HG03280 (cell line): ENCODE measurements around the gene KRT2.

Experiments
- ATAC-seq: cut with Tn5 transposase; IDR thresholded peaks from one replicate; pipeline ENCODE4 v1.9.1; 2021; ENCODE audit warnings: mild to moderate bottlenecking, moderate library complexity; ENCODE audit not compliant: unreplicated experiment

The KRT2 gene

DNA sequence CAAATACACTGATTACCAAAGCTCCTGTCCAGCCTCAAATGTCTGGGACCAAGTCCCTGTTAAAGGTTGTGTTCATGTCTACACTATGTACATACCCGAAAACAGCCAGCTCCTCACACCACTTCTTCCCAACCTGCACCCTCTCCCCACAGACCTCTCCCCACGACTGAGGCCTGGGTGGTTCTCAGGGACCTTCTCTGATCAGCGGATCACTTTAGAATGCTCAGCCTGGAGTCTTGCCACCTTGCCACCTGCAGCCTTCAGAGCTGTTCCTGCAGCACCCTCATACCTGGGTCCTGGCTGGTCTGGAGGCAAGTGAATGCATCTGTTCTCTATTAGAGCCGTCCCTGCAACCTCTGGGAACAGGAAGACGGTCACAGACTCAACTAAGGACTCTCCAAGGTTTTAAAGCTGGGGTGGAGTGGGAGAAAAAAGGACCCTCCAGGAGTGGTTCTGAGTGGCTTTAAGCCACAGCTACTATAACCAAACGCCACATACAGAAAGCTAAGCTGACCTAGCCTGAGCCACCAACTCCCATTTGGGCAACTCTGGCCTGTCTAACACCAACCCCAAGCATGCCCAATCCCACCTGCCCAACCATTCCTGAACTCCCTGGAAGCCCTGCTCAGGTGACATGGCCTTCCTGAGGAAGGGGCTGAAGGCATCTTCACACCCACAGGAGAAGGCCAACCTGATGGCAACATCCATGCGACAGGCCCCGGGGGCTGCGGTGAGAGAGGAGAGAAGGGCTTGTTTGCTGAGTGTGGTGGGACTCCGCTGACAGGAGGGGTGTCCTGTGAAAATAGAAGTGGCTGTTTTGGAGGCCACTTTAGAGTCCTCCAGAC is 8.6 kb downstream of the KRT2 start:
- no peak for ATAC-seq

- ATAC-seq, result no peak
Measured at GRCh38 chr12:52641468-52641867, 10.5 kb downstream of the KRT2 start.

DNA sequence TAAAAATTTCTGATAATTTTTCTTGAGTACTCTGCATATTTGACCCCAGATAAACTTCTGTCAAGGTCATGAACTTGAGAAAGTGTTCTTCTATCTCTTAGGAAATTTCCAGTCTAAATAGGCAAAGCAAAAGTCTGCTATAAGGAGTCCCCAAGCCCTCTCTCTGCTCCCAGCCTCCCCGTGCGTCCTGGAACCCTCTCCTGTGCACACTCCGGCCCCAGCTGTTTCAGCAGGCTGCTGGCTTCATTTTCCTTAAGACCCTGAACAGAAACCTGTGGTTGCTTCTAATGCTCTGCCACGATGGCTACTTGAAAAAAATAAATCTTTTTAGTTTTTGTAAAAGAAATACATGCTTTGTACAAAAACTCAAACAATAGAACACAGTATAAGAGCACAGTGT is 14.7 kb downstream of the KRT2 start:
- no peak for ATAC-seq

- no peak for ATAC-seq
Measured at GRCh38 chr12:52636592-52637258, 15.3 kb downstream of the KRT2 start.

DNA sequence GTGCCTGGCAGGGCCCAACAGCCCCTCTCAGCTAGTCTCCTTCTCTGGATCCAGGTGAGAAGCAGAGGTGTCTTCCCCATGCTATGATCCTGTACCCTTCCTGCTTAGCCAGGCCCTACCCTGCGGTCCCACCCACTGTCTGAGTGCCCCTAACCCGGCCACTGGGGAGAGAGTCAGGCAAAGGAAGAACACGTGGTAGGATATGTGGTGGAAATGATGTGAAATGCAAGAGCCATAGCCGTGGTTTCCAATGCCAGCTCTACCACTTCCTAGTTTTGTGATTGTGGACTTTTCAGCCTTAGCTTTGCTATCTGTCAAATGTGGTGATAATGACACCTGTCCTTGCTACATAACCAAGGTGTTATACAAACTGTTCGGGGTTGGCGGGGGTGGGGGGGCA is 15.8 kb downstream of the KRT2 start:
- no peak for ATAC-seq

- ATAC-seq, result no peak
Measured at GRCh38 chr12:52634266-52635056, 17.6 kb downstream of the KRT2 start.

DNA sequence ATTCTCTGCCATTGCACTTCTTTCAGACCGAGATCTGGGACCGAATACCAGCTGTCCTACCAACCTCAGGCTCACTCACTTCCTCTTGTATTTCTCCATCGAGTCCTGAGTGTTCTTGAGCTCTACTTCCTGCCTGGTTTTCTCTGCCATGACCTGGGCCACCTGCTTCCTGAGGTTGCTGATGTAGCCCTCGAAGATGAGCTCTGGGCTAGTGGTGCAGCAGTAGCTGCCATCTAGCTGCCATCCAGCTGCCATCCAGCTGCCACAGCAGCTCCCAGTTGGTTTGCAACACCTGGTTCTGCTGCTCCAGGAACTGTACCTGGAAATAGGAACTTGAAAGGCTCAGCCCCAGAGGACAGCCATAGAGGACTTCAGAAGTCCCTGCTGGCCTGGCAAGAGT is 18.6 kb downstream of the KRT2 start:
- no peak for ATAC-seq

- ATAC-seq, result no peak
Measured at GRCh38 chr12:52632656-52633055, 19.4 kb downstream of the KRT2 start.

DNA sequence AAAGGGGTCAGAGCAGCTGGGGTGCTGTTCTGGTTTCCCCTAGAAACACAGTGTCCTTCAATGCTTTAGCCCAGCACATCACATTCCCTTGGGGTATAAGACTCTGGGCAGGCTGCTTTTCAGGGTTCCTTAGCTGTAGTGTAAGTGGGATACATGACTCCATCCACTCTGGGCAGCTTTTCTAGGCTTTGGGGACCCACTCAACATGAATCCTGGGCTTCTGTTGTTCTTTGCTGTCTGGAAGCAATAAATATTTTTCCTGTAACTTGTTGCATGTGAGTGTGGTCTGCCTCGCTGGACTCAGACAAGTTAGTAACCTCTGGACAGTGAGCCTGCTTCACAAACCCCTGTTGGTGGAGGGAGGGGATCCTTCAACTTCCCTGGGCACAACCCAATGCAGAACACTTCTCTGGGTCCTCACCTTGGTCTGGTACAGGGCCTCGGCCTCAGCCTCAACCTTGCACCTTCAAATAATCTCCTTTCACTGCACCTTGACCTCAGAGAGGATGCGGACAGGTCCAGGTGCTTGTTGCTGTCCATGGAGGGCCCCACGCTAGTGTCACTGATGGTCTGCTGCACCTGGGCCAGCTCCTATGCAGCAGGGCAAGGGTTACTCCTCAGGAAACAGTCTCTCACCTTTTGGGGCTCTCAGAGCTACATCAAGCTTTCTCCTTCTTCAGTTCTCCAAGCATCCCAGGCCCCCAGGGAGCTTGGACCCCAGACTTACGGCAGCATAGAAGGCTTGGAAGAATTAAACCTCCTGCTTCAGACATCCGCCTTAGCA is 20.1 kb downstream of the KRT2 start:
- no peak for ATAC-seq

GRCh38 chr12:52631264-52631663 is 20.7 kb downstream of the KRT2 start:
- ATAC-seq, result no peak

GRCh38 chr12:52630599-52631200 is 21.3 kb downstream of the KRT2 start:
- no peak for ATAC-seq

GRCh38 chr12:52630008-52630500 is 22.0 kb downstream of the KRT2 start:
- no peak for ATAC-seq

- no peak for ATAC-seq
Measured at GRCh38 chr12:52629281-52630007, 22.6 kb downstream of the KRT2 start.

GRCh38 chr12:52628841-52629240 is 23.2 kb downstream of the KRT2 start:
- no peak for ATAC-seq

GRCh38 chr12:52628111-52628507 is 23.9 kb downstream of the KRT2 start:
- ATAC-seq, result no peak

GRCh38 chr12:52627395-52628110 is 24.5 kb downstream of the KRT2 start:
- ATAC-seq, result no peak

- no peak for ATAC-seq
Measured at GRCh38 chr12:52622349-52622748, 29.7 kb downstream of the KRT2 start.

- no peak for ATAC-seq
Measured at GRCh38 chr12:52618866-52619265, 33.1 kb downstream of the KRT2 start.

DNA sequence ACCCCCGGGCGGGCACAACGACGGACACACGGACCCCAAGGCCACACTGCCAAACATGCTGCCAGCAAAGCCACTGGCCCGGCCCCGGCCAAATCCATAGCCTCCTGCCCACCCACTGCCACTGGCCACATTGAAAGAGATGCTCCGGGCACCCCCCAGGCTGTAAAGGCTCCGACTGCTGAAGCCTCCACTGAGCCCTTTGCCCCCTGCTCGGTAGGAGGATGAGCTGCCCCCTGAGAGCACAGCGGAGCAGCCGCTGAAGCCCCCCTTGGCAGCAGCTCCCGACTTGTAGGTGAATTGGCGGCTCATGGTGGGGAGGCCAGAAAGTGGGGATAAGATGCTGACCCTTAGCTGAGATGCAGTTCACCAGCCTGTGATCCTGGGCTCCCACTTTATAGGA is 33.8 kb downstream of the KRT2 start, which contains the start of gene KRT73:
Gene KRT73, minus strand, starts transcription at position 344 of the 400 bp plus-strand sequence. Its CDS starts 35 bp downstream, at position 309.
- ATAC-seq, result no peak
